ENCODE results near the gene CTR9.

Gene CTR9

GRCh38 chr11:10786451-10786850 is 35.4 kb downstream of the CTR9 start:
- no peaks in the 10 kb centered on the region for H3K36me3 Mint-ChIP-seq
- no peak overlapping the region for H3K4me3 Mint-ChIP-seq
- H3K4me1 Mint-ChIP-seq (ENCODE audit: low read depth): no peaks in the 10 kb centered on the region
- H3K27me3 Mint-ChIP-seq: no peaks in the 10 kb centered on the region
- H3K9me3 Mint-ChIP-seq (ENCODE audit: low read depth): no peaks in the 10 kb centered on the region
- no peak overlapping the region for H3K27ac Mint-ChIP-seq

GRCh38 chr11:10792385-10793068 is 41.5 kb downstream of the CTR9 start:
- H3K4me1 Mint-ChIP-seq (ENCODE audit: low read depth): peaks cover 23% of the 10 kb centered on the region
- H3K9me3 Mint-ChIP-seq (ENCODE audit: low read depth): no peaks in the 10 kb centered on the region
- no peak overlapping the region for H3K4me3 Mint-ChIP-seq
- H3K27ac Mint-ChIP-seq: no peak overlapping the region
- H3K27me3 Mint-ChIP-seq: no peaks in the 10 kb centered on the region
- peaks cover 10% of the 10 kb centered on the region for H3K36me3 Mint-ChIP-seq

GRCh38 chr11:10793470-10794255 is 42.6 kb downstream of the CTR9 start:
- peaks cover 30% of the 10 kb centered on the region for H3K4me1 Mint-ChIP-seq (ENCODE audit: low read depth)
- no peak overlapping the region for H3K27ac Mint-ChIP-seq
- peaks cover 11% of the 10 kb centered on the region for H3K36me3 Mint-ChIP-seq
- H3K9me3 Mint-ChIP-seq (ENCODE audit: low read depth): no peaks in the 10 kb centered on the region
- no peak overlapping the region for H3K4me3 Mint-ChIP-seq
- no peaks in the 10 kb centered on the region for H3K27me3 Mint-ChIP-seq

GRCh38 chr11:10796191-10796590 is 45.1 kb downstream of the CTR9 start:
- H3K4me1 Mint-ChIP-seq (ENCODE audit: low read depth): peaks cover 55% of the 10 kb centered on the region

GRCh38 chr11:10797001-10797400 is 46.0 kb downstream of the CTR9 start:
- H3K27me3 Mint-ChIP-seq: no peaks in the 10 kb centered on the region
- H3K4me3 Mint-ChIP-seq: no peak overlapping the region
- no peaks in the 10 kb centered on the region for H3K9me3 Mint-ChIP-seq (ENCODE audit: low read depth)
- peaks cover 63% of the 10 kb centered on the region for H3K4me1 Mint-ChIP-seq (ENCODE audit: low read depth)
- H3K36me3 Mint-ChIP-seq: peaks cover 35% of the 10 kb centered on the region
- peak overlapping the region; percentile 59 for H3K27ac Mint-ChIP-seq

More at GRCh38 chr11:10796191-10796590, 45.1 kb downstream of the CTR9 start:
- Mint-ChIP-seq H3K9me3 (ENCODE audit: low read depth) (no peaks in the 10 kb centered on the region), H3K27ac (peak overlapping the region; percentile 19), H3K4me3 (no peak overlapping the region), H3K36me3 (peaks cover 30% of the 10 kb centered on the region), H3K27me3 (no peaks in the 10 kb centered on the region)

GRCh38 chr11:10797531-10797930 is 46.5 kb downstream of the CTR9 start:
- Mint-ChIP-seq H3K27me3 (no peaks in the 10 kb centered on the region), H3K36me3 (peaks cover 35% of the 10 kb centered on the region), H3K4me3 (no peak overlapping the region), H3K4me1 (ENCODE audit: low read depth) (peaks cover 68% of the 10 kb centered on the region), H3K27ac (no peak overlapping the region), H3K9me3 (ENCODE audit: low read depth) (no peaks in the 10 kb centered on the region)

GRCh38 chr11:10798330-10798928 is 47.4 kb downstream of the CTR9 start:
- Mint-ChIP-seq H3K9me3 (ENCODE audit: low read depth) (no peaks in the 10 kb centered on the region), H3K27me3 (no peaks in the 10 kb centered on the region), H3K4me1 (ENCODE audit: low read depth) (peaks cover 69% of the 10 kb centered on the region), H3K4me3 (peak overlapping the region; percentile 39), H3K36me3 (peaks cover 36% of the 10 kb centered on the region), H3K27ac (peak overlapping the region; percentile 93)

- H3K4me1 Mint-ChIP-seq (ENCODE audit: low read depth): peaks cover 82% of the 10 kb centered on the region
- no peaks in the 10 kb centered on the region for H3K9me3 Mint-ChIP-seq (ENCODE audit: low read depth)
- peak overlapping the region; percentile 93 for H3K27ac Mint-ChIP-seq
- peaks cover 51% of the 10 kb centered on the region for H3K36me3 Mint-ChIP-seq
- H3K4me3 Mint-ChIP-seq: peak overlapping the region; percentile 49
- H3K27me3 Mint-ChIP-seq: no peaks in the 10 kb centered on the region
These were observed 49.2 kb downstream of the CTR9 start for GRCh38 chr11:10800292-10800691.

GRCh38 chr11:10803676-10804075 is 52.6 kb downstream of the CTR9 start:
- Mint-ChIP-seq H3K27ac (peak overlapping the region; percentile 90), H3K9me3 (ENCODE audit: low read depth) (no peaks in the 10 kb centered on the region), H3K4me3 (peak overlapping the region; percentile 67), H3K4me1 (ENCODE audit: low read depth) (peaks cover 83% of the 10 kb centered on the region), H3K27me3 (no peaks in the 10 kb centered on the region), H3K36me3 (peaks cover 51% of the 10 kb centered on the region)

- Mint-ChIP-seq H3K9me3 (ENCODE audit: low read depth) (no peaks in the 10 kb centered on the region), H3K27me3 (no peaks in the 10 kb centered on the region), H3K4me1 (ENCODE audit: low read depth) (peaks cover 71% of the 10 kb centered on the region), H3K36me3 (peaks cover 35% of the 10 kb centered on the region), H3K4me3 (peak overlapping the region; percentile 93), H3K27ac (peak overlapping the region; percentile 93)
These were observed 54.7 kb downstream of the CTR9 start for GRCh38 chr11:10805741-10806140.

GRCh38 chr11:10806206-10806605 is 55.2 kb downstream of the CTR9 start:
- peak overlapping the region; percentile 93 for H3K4me3 Mint-ChIP-seq
- no peaks in the 10 kb centered on the region for H3K9me3 Mint-ChIP-seq (ENCODE audit: low read depth)
- H3K36me3 Mint-ChIP-seq: peaks cover 32% of the 10 kb centered on the region
- peak overlapping the region; percentile 93 for H3K27ac Mint-ChIP-seq
- H3K4me1 Mint-ChIP-seq (ENCODE audit: low read depth): peaks cover 67% of the 10 kb centered on the region
- H3K27me3 Mint-ChIP-seq: no peaks in the 10 kb centered on the region

- Mint-ChIP-seq H3K4me1 (ENCODE audit: low read depth) (peaks cover 53% of the 10 kb centered on the region), H3K27ac (peak overlapping the region; percentile 93), H3K4me3 (peak overlapping the region; percentile 93), H3K36me3 (peaks cover 31% of the 10 kb centered on the region), H3K9me3 (ENCODE audit: low read depth) (no peaks in the 10 kb centered on the region), H3K27me3 (peaks cover 2% of the 10 kb centered on the region)
These were observed 56.6 kb downstream of the CTR9 start for GRCh38 chr11:10807493-10808234.

- H3K27me3 Mint-ChIP-seq: peaks cover 2% of the 10 kb centered on the region
- H3K9me3 Mint-ChIP-seq (ENCODE audit: low read depth): no peaks in the 10 kb centered on the region
- peak overlapping the region; percentile 98 for H3K27ac Mint-ChIP-seq
- H3K36me3 Mint-ChIP-seq: peaks cover 33% of the 10 kb centered on the region
- H3K4me1 Mint-ChIP-seq (ENCODE audit: low read depth): peaks cover 49% of the 10 kb centered on the region
- H3K4me3 Mint-ChIP-seq: peak overlapping the region; percentile 93
These were observed 57.1 kb downstream of the CTR9 start for GRCh38 chr11:10808235-10808552.

- Mint-ChIP-seq H3K4me1 (ENCODE audit: low read depth) (peaks cover 44% of the 10 kb centered on the region), H3K36me3 (peaks cover 29% of the 10 kb centered on the region), H3K4me3 (peak within 1 kb of the TSS; percentile 93)
These were observed 57.7 kb downstream of the CTR9 start, which contains the start of gene EIF4G2 for GRCh38 chr11:10808553-10809372. Gene EIF4G2, minus strand, starts transcription at chr11:10808926.

More at GRCh38 chr11:10808553-10809372, 57.7 kb downstream of the CTR9 start, which contains the start of gene EIF4G2:
- Mint-ChIP-seq H3K27ac (peak within 1 kb of the TSS; percentile 98), H3K9me3 (ENCODE audit: low read depth) (no peaks in the 10 kb centered on the region), H3K27me3 (peaks cover 2% of the 10 kb centered on the region)

Measured in activated naive CD8-positive, alpha-beta T cell (primary cell).